ENCODE data around the gene FGF22.
A peak's percentile ranks its signal among the peaks of the same experiment; 100 is the strongest.

The FGF22 gene

GRCh38 chr19:607301-608154 is 32.2 kb upstream of the FGF22 start:
- DNase-seq (ENCODE audit: insufficient read length, low spot score): no peak
- TF ChIP-seq TAF1 (IDR thresholded peaks at IDR 0.05; ENCODE audit: low read depth, low read length): no peak
- TF ChIP-seq SPI1 (IDR thresholded peaks at IDR 0.05; ENCODE audit: low read depth, low read length): no peak
- TF ChIP-seq POLR2AphosphoS5 (IDR thresholded peaks at IDR 0.05; ENCODE audit: low read depth, low read length): no peak
- no peak for TF ChIP-seq POU2F2 (IDR thresholded peaks at IDR 0.05; ENCODE audit: low read depth, low read length)
- no peak for TF ChIP-seq PAX5 (IDR thresholded peaks at IDR 0.05; ENCODE audit: insufficient read depth, low read length, severe bottlenecking)
- no peak for TF ChIP-seq POLR2A (IDR thresholded peaks at IDR 0.05; ENCODE audit: low read depth, low read length)
- FAIRE-seq: no peak

GRCh38 chr19:608155-609003 is 31.3 kb upstream of the FGF22 start:
- TF ChIP-seq POLR2AphosphoS5 (IDR thresholded peaks at IDR 0.05; ENCODE audit: low read depth, low read length): no peak
- no peak for TF ChIP-seq POU2F2 (IDR thresholded peaks at IDR 0.05; ENCODE audit: low read depth, low read length)
- no peak for TF ChIP-seq PAX5 (IDR thresholded peaks at IDR 0.05; ENCODE audit: insufficient read depth, low read length, severe bottlenecking)
- TF ChIP-seq POLR2A (IDR thresholded peaks at IDR 0.05; ENCODE audit: low read depth, low read length): no peak
- no peak for TF ChIP-seq SPI1 (IDR thresholded peaks at IDR 0.05; ENCODE audit: low read depth, low read length)
- TF ChIP-seq TAF1 (IDR thresholded peaks at IDR 0.05; ENCODE audit: low read depth, low read length): no peak
- DNase-seq (ENCODE audit: insufficient read length, low spot score) (no peak), FAIRE-seq (no peak)

GRCh38 chr19:609004-609346 is 30.7 kb upstream of the FGF22 start:
- FAIRE-seq: no peak
- no peak for DNase-seq (ENCODE audit: insufficient read length, low spot score)
- no peak for TF ChIP-seq POLR2A (IDR thresholded peaks at IDR 0.05; ENCODE audit: low read depth, low read length)
- no peak for TF ChIP-seq POLR2AphosphoS5 (IDR thresholded peaks at IDR 0.05; ENCODE audit: low read depth, low read length)
- no peak for TF ChIP-seq POU2F2 (IDR thresholded peaks at IDR 0.05; ENCODE audit: low read depth, low read length)
- TF ChIP-seq SPI1 (IDR thresholded peaks at IDR 0.05; ENCODE audit: low read depth, low read length): no peak
- no peak for TF ChIP-seq PAX5 (IDR thresholded peaks at IDR 0.05; ENCODE audit: insufficient read depth, low read length, severe bottlenecking)

- FAIRE-seq: no peak
- DNase-seq (ENCODE audit: insufficient read length, low spot score): no peak
- no peak for TF ChIP-seq POLR2A (IDR thresholded peaks at IDR 0.05; ENCODE audit: low read depth, low read length)
- no peak for TF ChIP-seq PAX5 (IDR thresholded peaks at IDR 0.05; ENCODE audit: insufficient read depth, low read length, severe bottlenecking)
- no peak for TF ChIP-seq TAF1 (IDR thresholded peaks at IDR 0.05; ENCODE audit: low read depth, low read length)
- TF ChIP-seq SPI1 (IDR thresholded peaks at IDR 0.05; ENCODE audit: low read depth, low read length): no peak
- TF ChIP-seq POU2F2 (IDR thresholded peaks at IDR 0.05; ENCODE audit: low read depth, low read length): no peak
- no peak for TF ChIP-seq POLR2AphosphoS5 (IDR thresholded peaks at IDR 0.05; ENCODE audit: low read depth, low read length)
These were observed 29.4 kb upstream of the FGF22 start for GRCh38 chr19:610071-610800.

- TF ChIP-seq PAX5 (IDR thresholded peaks at IDR 0.05; ENCODE audit: insufficient read depth, low read length, severe bottlenecking) (no peak), POLR2AphosphoS5 (IDR thresholded peaks at IDR 0.05; ENCODE audit: low read depth, low read length) (no peak), SPI1 (IDR thresholded peaks at IDR 0.05; ENCODE audit: low read depth, low read length) (no peak), POLR2A (IDR thresholded peaks at IDR 0.05; ENCODE audit: low read depth, low read length) (no peak), TAF1 (IDR thresholded peaks at IDR 0.05; ENCODE audit: low read depth, low read length) (no peak), POU2F2 (IDR thresholded peaks at IDR 0.05; ENCODE audit: low read depth, low read length) (no peak)
- peak; percentile 78 for DNase-seq (ENCODE audit: insufficient read length, low spot score)
- peak; percentile 94 for FAIRE-seq
These were observed 28.7 kb upstream of the FGF22 start for GRCh38 chr19:610801-611480.

- DNase-seq (ENCODE audit: insufficient read length, low spot score) (no peak), FAIRE-seq (no peak)
- TF ChIP-seq PAX5 (IDR thresholded peaks at IDR 0.05; ENCODE audit: insufficient read depth, low read length, severe bottlenecking) (no peak), POU2F2 (IDR thresholded peaks at IDR 0.05; ENCODE audit: low read depth, low read length) (no peak), SPI1 (IDR thresholded peaks at IDR 0.05; ENCODE audit: low read depth, low read length) (no peak), POLR2A (IDR thresholded peaks at IDR 0.05; ENCODE audit: low read depth, low read length) (no peak), POLR2AphosphoS5 (IDR thresholded peaks at IDR 0.05; ENCODE audit: low read depth, low read length) (no peak), TAF1 (IDR thresholded peaks at IDR 0.05; ENCODE audit: low read depth, low read length) (no peak)
These were observed 28.2 kb upstream of the FGF22 start for GRCh38 chr19:611481-611868.

- DNase-seq (ENCODE audit: insufficient read length, low spot score) (no peak), FAIRE-seq (no peak)
- TF ChIP-seq POLR2A (IDR thresholded peaks at IDR 0.05; ENCODE audit: low read depth, low read length): no peak
- no peak for TF ChIP-seq POU2F2 (IDR thresholded peaks at IDR 0.05; ENCODE audit: low read depth, low read length)
- TF ChIP-seq PAX5 (IDR thresholded peaks at IDR 0.05; ENCODE audit: insufficient read depth, low read length, severe bottlenecking): no peak
- no peak for TF ChIP-seq POLR2AphosphoS5 (IDR thresholded peaks at IDR 0.05; ENCODE audit: low read depth, low read length)
These were observed 26.7 kb upstream of the FGF22 start for GRCh38 chr19:612941-613340.

GRCh38 chr19:613732-614567 is 25.7 kb upstream of the FGF22 start:
- TF ChIP-seq PAX5 (IDR thresholded peaks at IDR 0.05; ENCODE audit: insufficient read depth, low read length, severe bottlenecking): no peak
- no peak for DNase-seq (ENCODE audit: insufficient read length, low spot score)
- no peak for FAIRE-seq

All from GM12891 (cell line).